Measurements from ENCODE around the gene ZNF609. TPM values are rescaled to one million over a fixed set of nuclear protein-coding genes. Genes with fewer than 3 reads are reported as not detected.

Gene ZNF609
- total RNA-seq, 3 donors from 2014 or later = 26.9 to 34.1 (median 28.3) TPM

- H3K4me3 Mint-ChIP-seq = no peak overlapping the region
- no peaks in the 10 kb centered on the region for H3K27me3 Mint-ChIP-seq (ENCODE audit: low read depth)
Measured at GRCh38 chr15:64687688-64688087, 227.3 kb downstream of the ZNF609 start.

GRCh38 chr15:64688770-64689169 is 228.4 kb downstream of the ZNF609 start:
- no peak for ATAC-seq
- Mint-ChIP-seq H3K9me3 (no peaks in the 10 kb centered on the region), H3K27me3 (ENCODE audit: low read depth) (no peaks in the 10 kb centered on the region), H3K36me3 (ENCODE audit: insufficient read depth) (peaks cover 20% of the 10 kb centered on the region), H3K4me3 (no peak overlapping the region), H3K4me1 (ENCODE audit: low read depth) (no peaks in the 10 kb centered on the region)
- DNase-seq = no peak

More at GRCh38 chr15:64687688-64688087, 227.3 kb downstream of the ZNF609 start:
- no peak for DNase-seq
- H3K9me3 Mint-ChIP-seq = no peaks in the 10 kb centered on the region
- H3K36me3 Mint-ChIP-seq (ENCODE audit: insufficient read depth) = peaks cover 17% of the 10 kb centered on the region
- H3K4me1 Mint-ChIP-seq (ENCODE audit: low read depth) = no peaks in the 10 kb centered on the region
- no peak for ATAC-seq

- no peaks in the 10 kb centered on the region for H3K9me3 Mint-ChIP-seq
- no peak overlapping the region for H3K4me3 Mint-ChIP-seq
- H3K36me3 Mint-ChIP-seq (ENCODE audit: insufficient read depth) = peaks cover 17% of the 10 kb centered on the region
- ATAC-seq (no peak), DNase-seq (no peak)
- no peaks in the 10 kb centered on the region for H3K27me3 Mint-ChIP-seq (ENCODE audit: low read depth)
- H3K4me1 Mint-ChIP-seq (ENCODE audit: low read depth) = no peaks in the 10 kb centered on the region
Measured at GRCh38 chr15:64690008-64690407, 229.6 kb downstream of the ZNF609 start.

GRCh38 chr15:64690578-64691296 is 230.4 kb downstream of the ZNF609 start:
- H3K27me3 Mint-ChIP-seq (ENCODE audit: low read depth) = no peaks in the 10 kb centered on the region
- ATAC-seq (no peak), DNase-seq (no peak)
- no peaks in the 10 kb centered on the region for H3K9me3 Mint-ChIP-seq
- peaks cover 19% of the 10 kb centered on the region for H3K36me3 Mint-ChIP-seq (ENCODE audit: insufficient read depth)
- no peak overlapping the region for H3K4me3 Mint-ChIP-seq
- H3K4me1 Mint-ChIP-seq (ENCODE audit: low read depth) = peaks cover 6% of the 10 kb centered on the region

GRCh38 chr15:64691896-64692565 is 231.7 kb downstream of the ZNF609 start:
- H3K36me3 Mint-ChIP-seq (ENCODE audit: insufficient read depth) = peaks cover 16% of the 10 kb centered on the region
- ATAC-seq = no peak
- no peak overlapping the region for H3K4me3 Mint-ChIP-seq
- H3K4me1 Mint-ChIP-seq (ENCODE audit: low read depth) = peaks cover 11% of the 10 kb centered on the region
- no peaks in the 10 kb centered on the region for H3K9me3 Mint-ChIP-seq
- DNase-seq = no peak
- no peaks in the 10 kb centered on the region for H3K27me3 Mint-ChIP-seq (ENCODE audit: low read depth)

GRCh38 chr15:64693134-64693533 is 232.8 kb downstream of the ZNF609 start:
- ATAC-seq (no peak), DNase-seq (no peak)
- no peaks in the 10 kb centered on the region for H3K27me3 Mint-ChIP-seq (ENCODE audit: low read depth)
- H3K4me1 Mint-ChIP-seq (ENCODE audit: low read depth) = peaks cover 20% of the 10 kb centered on the region
- H3K4me3 Mint-ChIP-seq = no peak overlapping the region
- no peaks in the 10 kb centered on the region for H3K9me3 Mint-ChIP-seq
- H3K36me3 Mint-ChIP-seq (ENCODE audit: insufficient read depth) = peaks cover 16% of the 10 kb centered on the region

- DNase-seq = no peak
- H3K9me3 Mint-ChIP-seq = no peaks in the 10 kb centered on the region
- ATAC-seq = no peak
- peaks cover 36% of the 10 kb centered on the region for H3K4me1 Mint-ChIP-seq (ENCODE audit: low read depth)
- H3K36me3 Mint-ChIP-seq (ENCODE audit: insufficient read depth) = peaks cover 10% of the 10 kb centered on the region
- H3K4me3 Mint-ChIP-seq = no peak overlapping the region
- H3K27me3 Mint-ChIP-seq (ENCODE audit: low read depth) = no peaks in the 10 kb centered on the region
Measured at GRCh38 chr15:64694816-64695215, 234.4 kb downstream of the ZNF609 start.

- peaks cover 13% of the 10 kb centered on the region for H3K36me3 Mint-ChIP-seq (ENCODE audit: insufficient read depth)
- H3K9me3 Mint-ChIP-seq = no peaks in the 10 kb centered on the region
- ATAC-seq = no peak
- H3K4me1 Mint-ChIP-seq (ENCODE audit: low read depth) = peaks cover 44% of the 10 kb centered on the region
- H3K4me3 Mint-ChIP-seq = no peak overlapping the region
- no peaks in the 10 kb centered on the region for H3K27me3 Mint-ChIP-seq (ENCODE audit: low read depth)
- no peak for DNase-seq
Measured at GRCh38 chr15:64695561-64695992, 235.2 kb downstream of the ZNF609 start.

GRCh38 chr15:64696481-64696880 is 236.1 kb downstream of the ZNF609 start:
- Mint-ChIP-seq H3K27me3 (ENCODE audit: low read depth) (no peaks in the 10 kb centered on the region), H3K4me1 (ENCODE audit: low read depth) (peaks cover 53% of the 10 kb centered on the region), H3K9me3 (no peaks in the 10 kb centered on the region), H3K4me3 (no peak overlapping the region), H3K36me3 (ENCODE audit: insufficient read depth) (peaks cover 14% of the 10 kb centered on the region)
- ATAC-seq (no peak), DNase-seq (no peak)

- Mint-ChIP-seq H3K27me3 (ENCODE audit: low read depth) (no peaks in the 10 kb centered on the region), H3K36me3 (ENCODE audit: insufficient read depth) (peaks cover 13% of the 10 kb centered on the region), H3K9me3 (no peaks in the 10 kb centered on the region), H3K4me3 (no peak overlapping the region), H3K4me1 (ENCODE audit: low read depth) (peaks cover 65% of the 10 kb centered on the region)
- ATAC-seq (peak; percentile 70 to 73), DNase-seq (no peak)
Measured at GRCh38 chr15:64697911-64698369, 237.6 kb downstream of the ZNF609 start.

GRCh38 chr15:64698823-64699222 is 238.4 kb downstream of the ZNF609 start:
- H3K4me3 Mint-ChIP-seq = no peak overlapping the region
- H3K36me3 Mint-ChIP-seq (ENCODE audit: insufficient read depth) = peaks cover 8% of the 10 kb centered on the region
- H3K4me1 Mint-ChIP-seq (ENCODE audit: low read depth) = peaks cover 72% of the 10 kb centered on the region
- no peaks in the 10 kb centered on the region for H3K27me3 Mint-ChIP-seq (ENCODE audit: low read depth)
- H3K9me3 Mint-ChIP-seq = no peaks in the 10 kb centered on the region
- DNase-seq = no peak
- ATAC-seq = no peak

- Mint-ChIP-seq H3K9me3 (no peaks in the 10 kb centered on the region), H3K27me3 (ENCODE audit: low read depth) (no peaks in the 10 kb centered on the region), H3K4me1 (ENCODE audit: low read depth) (peaks cover 73% of the 10 kb centered on the region), H3K4me3 (no peak overlapping the region), H3K36me3 (ENCODE audit: insufficient read depth) (peaks cover 8% of the 10 kb centered on the region)
- DNase-seq = no peak
- no peak for ATAC-seq
Measured at GRCh38 chr15:64699751-64700388, 239.5 kb downstream of the ZNF609 start.

GRCh38 chr15:64701051-64701450 is 240.7 kb downstream of the ZNF609 start:
- Mint-ChIP-seq H3K4me3 (peak overlapping the region; percentile 89), H3K9me3 (no peaks in the 10 kb centered on the region), H3K4me1 (ENCODE audit: low read depth) (peaks cover 64% of the 10 kb centered on the region), H3K36me3 (ENCODE audit: insufficient read depth) (peaks cover 4% of the 10 kb centered on the region), H3K27me3 (ENCODE audit: low read depth) (no peaks in the 10 kb centered on the region)
- no peak for ATAC-seq
- no peak for DNase-seq

GRCh38 chr15:64701482-64702184 is 241.3 kb downstream of the ZNF609 start:
- Mint-ChIP-seq H3K4me1 (ENCODE audit: low read depth) (peaks cover 61% of the 10 kb centered on the region), H3K4me3 (peak overlapping the region; percentile 89), H3K27me3 (ENCODE audit: low read depth) (no peaks in the 10 kb centered on the region), H3K9me3 (no peaks in the 10 kb centered on the region), H3K36me3 (ENCODE audit: insufficient read depth) (peaks cover 4% of the 10 kb centered on the region)
- ATAC-seq (no peak), DNase-seq (no peak)
